Measurements from ENCODE around the gene CHST13. TPM values are rescaled to one million over a fixed set of nuclear protein-coding genes. Genes with fewer than 3 reads are reported as not detected.

Gene CHST13
- total and polyA plus RNA-seq, 2 of the 4 experiments (the other 2 are of a cell fraction) = not detected

DNA sequence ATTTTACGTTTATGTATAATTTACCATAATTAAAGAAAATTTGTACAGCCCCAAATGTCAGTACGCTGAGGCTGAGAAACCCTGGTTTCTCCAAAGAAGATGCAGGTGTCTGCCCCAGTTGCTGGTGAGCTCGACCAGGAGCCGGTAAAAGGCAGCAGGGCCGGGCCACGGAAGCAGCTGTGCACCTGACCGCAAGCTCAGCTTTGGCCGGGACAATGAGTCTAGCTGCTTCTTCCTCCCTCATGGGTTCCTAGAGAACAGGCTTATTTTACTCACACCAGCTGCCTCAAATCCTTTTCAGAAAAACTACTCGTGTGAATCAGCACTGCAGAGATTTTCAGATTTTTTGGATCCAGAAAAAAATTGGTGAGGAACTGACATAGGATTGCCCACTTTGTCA lies 30.2 kb upstream of the CHST13 start:
- Histone ChIP-seq H3K4me3 (ENCODE audit: insufficient read depth, low read depth, low read length) (no peak overlapping the region), H3K36me3 (ENCODE audit: control insufficient read depth, insufficient read depth, low read length) (no peaks in the 10 kb centered on the region), H3K14ac (replicated peaks; ENCODE audit: low read depth, low read length) (no peak overlapping the region), H3K23ac (ENCODE audit: low read depth, low read length) (no peak overlapping the region), H2BK120ac (ENCODE audit: low read depth, low read length) (no peak overlapping the region), H3K9me3 (ENCODE audit: control insufficient read depth, insufficient read depth, low read length) (no peaks in the 10 kb centered on the region), H3K4me2 (ENCODE audit: low read depth, low read length) (no peak overlapping the region), H3K4me1 (ENCODE audit: control insufficient read depth, insufficient read depth, low read length) (no peaks in the 10 kb centered on the region), H3K9me1 (ENCODE audit: insufficient read depth, low read length) (no peaks in the 10 kb centered on the region), H2AK5ac (ENCODE audit: low read depth, low read length) (no peak overlapping the region), H3K27me3 (ENCODE audit: control insufficient read depth, insufficient read depth, low read length) (peaks cover 33% of the 10 kb centered on the region; the same call in 1 of the 2 replicates), H3K4ac (ENCODE audit: low read depth, low read length) (no peak overlapping the region), H2AFZ (replicated peaks; ENCODE audit: low read length, poor library complexity) (no peak overlapping the region), H3K9ac (ENCODE audit: low read depth, low read length) (no peak overlapping the region), H2AK9ac (replicated peaks; ENCODE audit: low read depth, low read length, poor library complexity) (no peak overlapping the region), H4K5ac (ENCODE audit: low read depth, low read length) (no peak overlapping the region), H2BK5ac (ENCODE audit: low read depth, low read length, poor library complexity, severe bottlenecking) (no peak overlapping the region), H4K91ac (ENCODE audit: insufficient read depth, low read depth, low read length) (no peak overlapping the region), H4K20me1 (ENCODE audit: insufficient read depth, low read length) (no peaks in the 10 kb centered on the region), H4K8ac (ENCODE audit: low read depth in 2 of 2, low read length in 2 of 2) (no peak overlapping the region), H3K18ac (ENCODE audit: low read depth, low read length) (no peak overlapping the region), H2BK20ac (ENCODE audit: low read depth, low read length) (no peak overlapping the region), H3K79me1 (ENCODE audit: low read depth in 1 of 2, low read length in 2 of 2) (no peaks in the 10 kb centered on the region), H3K56ac (ENCODE audit: extremely low read depth, insufficient read depth, low read length) (no peak overlapping the region), H2BK15ac (ENCODE audit: low read depth, low read length) (no peak overlapping the region), H3K27ac (ENCODE audit: insufficient read depth, low read length) (no peak overlapping the region)
- ATAC-seq (ENCODE audit: low read depth) (no peak), DNase-seq (no peak)
- dilution Hi-C loops (cut with HindIII; ENCODE audit: low sequenced_read_pairs, unreplicated experiment) (no loop called here), intact Hi-C loops (cut with micrococcal nuclease) (no loop called here), in situ Hi-C loops (cut with MboI; ENCODE audit: low sequenced_read_pairs) (no loop called here)
- ChIA-PET POLR2A (ENCODE audit: unreplicated experiment) (no interaction called here), CTCF (no interaction called here)
- 72% methylated on average over 4 of the region's 9 CpGs; no CpG with 5 or more reads in 1 of the 2 experiments for WGBS, 2 experiments (ENCODE audit: extremely low coverage in 2 of 2, insufficient read length in 1 of 2)
- BruUV-seq (replicated peaks) = no TSS peak
- TF ChIP-seq POLR2A (IDR thresholded peaks at IDR 0.05; ENCODE audit: low read depth, low read length) (no peak), CHD1 (IDR thresholded peaks at IDR 0.05; ENCODE audit: low read depth, low read length) (no peak), RCOR1 (IDR thresholded peaks at IDR 0.05; ENCODE audit: insufficient replicate concordance, low read length) (no peak)
